CD4-positive, alpha-beta T cell treated with Interleukin-12 subunit alpha and Interleukin-12 subunit beta, for 1 hour (primary cell): ENCODE data around the gene NIM1K.
"Not testable (repeated sequence)": the region's sequence is repeated elsewhere in the genome, so short reads cannot be mapped to it uniquely, and the experiment has no call there.

Source experiments
- DNase-seq: peaks from one replicate; pipeline ENCODE4 v3.0.0-alpha.2; 2020

Gene NIM1K

GRCh38 chr5:43315682-43316081 lies 123.7 kb downstream of the NIM1K start:
- no peak for DNase-seq

GRCh38 chr5:43316421-43316820 lies 124.4 kb downstream of the NIM1K start:
- DNase-seq = no peak

- no peak for DNase-seq
These were observed 128.8 kb downstream of the NIM1K start for GRCh38 chr5:43320846-43321245.

GRCh38 chr5:43323488-43323887 lies 131.5 kb downstream of the NIM1K start:
- not testable (repeated sequence) for DNase-seq

- DNase-seq = not testable (repeated sequence)
These were observed 133.6 kb downstream of the NIM1K start for GRCh38 chr5:43325624-43326023.
